Activated naive CD4-positive, alpha-beta T cell treated with anti-CD3 and anti-CD28 coated beads, Interleukin-2, amount 10 ng/mL, durations not matched to agents 7 days and 5 days (primary cell): ENCODE results near the gene SFT2D1.
"Not testable (repeated sequence)": the region's sequence is repeated elsewhere in the genome, so short reads cannot be mapped to it uniquely, and the experiment has no call there.

ENCODE experiments used
- CTCF ChIA-PET: fragments of 350-600 bp; sonication (Branson Sonifier 250); formaldehyde crosslinking; loops from one replicate; lab custom pipeline; 2021; ENCODE audit warnings: antibody characterized with exemption; lab: Charles Lee
- DNase-seq: peaks from one replicate; pipeline ENCODE4 v3.0.0-alpha.2; 2020
- H3K27ac Mint-ChIP-seq: one replicate; pipeline ENCODE4 v1.8.0; 2021; ENCODE audit warnings: mild to moderate bottlenecking, moderate library complexity, mixed read lengths
- H3K27me3 Mint-ChIP-seq: one replicate; pipeline ENCODE4 v1.8.0; 2021; ENCODE audit warnings: mild to moderate bottlenecking, mixed read lengths
- H3K36me3 Mint-ChIP-seq: one replicate; pipeline ENCODE4 v1.8.0; 2021; ENCODE audit warnings: mixed read lengths
- H3K4me1 Mint-ChIP-seq: one replicate; pipeline ENCODE4 v1.8.0; 2021; ENCODE audit warnings: mixed read lengths
- H3K4me3 Mint-ChIP-seq: one replicate; pipeline ENCODE4 v1.8.0; 2021; ENCODE audit warnings: mild to moderate bottlenecking, moderate library complexity, mixed read lengths
- H3K9me3 Mint-ChIP-seq: one replicate; pipeline ENCODE4 v1.8.0; 2021; ENCODE audit warnings: mixed read lengths

Gene SFT2D1

DNA sequence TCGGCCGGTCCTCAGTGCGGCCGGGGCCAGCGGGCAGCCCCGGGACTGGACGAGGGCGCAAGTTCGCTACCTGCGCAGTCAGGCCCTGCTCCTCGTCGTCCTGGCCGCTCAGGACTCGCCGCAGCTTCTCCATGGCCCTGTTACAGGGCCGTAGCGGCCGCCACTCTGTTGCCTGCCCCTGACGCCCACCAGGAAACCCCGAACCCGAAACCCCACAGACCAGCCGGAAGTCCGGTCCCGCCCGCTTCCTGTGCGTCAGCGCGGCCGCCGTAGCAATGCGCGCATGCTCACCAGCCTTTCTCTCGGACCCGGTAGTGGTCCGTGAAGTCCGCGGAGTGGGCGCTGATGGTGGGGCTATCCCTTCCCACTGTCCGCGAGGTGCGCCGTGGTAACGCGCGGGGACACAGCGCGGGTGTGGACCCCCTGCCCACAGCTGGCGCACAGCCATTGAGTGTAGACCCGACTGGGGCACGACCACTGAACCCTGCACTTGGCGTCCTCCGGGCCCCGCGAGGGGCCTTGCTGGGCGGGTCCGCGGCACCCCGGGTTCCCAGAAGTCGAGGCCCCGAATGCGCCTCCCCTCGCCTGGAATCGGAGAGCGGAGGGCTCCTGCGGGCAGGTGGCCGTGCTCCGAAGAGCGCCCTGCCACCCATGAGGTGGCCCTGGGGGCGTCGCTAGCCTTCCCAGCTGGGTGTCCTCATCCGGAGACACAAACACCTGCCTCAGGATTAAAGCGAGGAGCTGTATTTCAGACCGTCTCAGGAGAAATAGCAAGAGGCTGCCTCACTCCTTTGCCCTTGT is at the start of gene SFT2D1:
Gene SFT2D1, minus strand, starts transcription at position 197 of the 801 bp plus-strand sequence. Its CDS starts 64 bp downstream, at position 133.
- peak within 1 kb of the TSS; percentile 84 for H3K27ac Mint-ChIP-seq
- peak within 1 kb of the TSS; percentile 85 for H3K4me3 Mint-ChIP-seq
- H3K9me3 Mint-ChIP-seq, result no peaks in the 10 kb centered on the region
- peaks cover 4% of the 10 kb centered on the region for H3K4me1 Mint-ChIP-seq
- peaks cover 24% of the 10 kb centered on the region for H3K27me3 Mint-ChIP-seq
- DNase-seq, result peak; percentile 86
- peaks cover 10% of the 10 kb centered on the region for H3K36me3 Mint-ChIP-seq
- CTCF ChIA-PET, result interaction anchor here (0.8 to 0.9 kb wide), 2 partner anchors 39 kb away, joined by 3 to 4 read pairs; no protein-coding TSS in a partner anchor

- peaks cover 6% of the 10 kb centered on the region for H3K4me1 Mint-ChIP-seq
- DNase-seq, result no peak
- CTCF ChIA-PET, result interaction anchor here (0.5 to 1.5 kb wide), 2 partner anchors 11 to 655 kb away, joined by 4 to 8 read pairs; no protein-coding TSS in a partner anchor
- H3K27me3 Mint-ChIP-seq, result peaks cover 17% of the 10 kb centered on the region
- H3K9me3 Mint-ChIP-seq, result no peaks in the 10 kb centered on the region
- no peak overlapping the region for H3K4me3 Mint-ChIP-seq
- H3K27ac Mint-ChIP-seq, result no peak overlapping the region
- no peaks in the 10 kb centered on the region for H3K36me3 Mint-ChIP-seq
These were observed 46.8 kb upstream of the SFT2D1 start for GRCh38 chr6:166389119-166389518.

GRCh38 chr6:166388290-166389004 is 46.1 kb upstream of the SFT2D1 start:
- no peak for DNase-seq
- Mint-ChIP-seq H3K4me1 (peaks cover 11% of the 10 kb centered on the region), H3K36me3 (no peaks in the 10 kb centered on the region), H3K27me3 (peaks cover 14% of the 10 kb centered on the region), H3K9me3 (no peaks in the 10 kb centered on the region), H3K4me3 (no peak overlapping the region), H3K27ac (no peak overlapping the region)
- CTCF ChIA-PET, result interaction anchor here (1.2 to 1.3 kb wide), 3 partner anchors 12 to 109 kb away, joined by 3 to 7 read pairs (median 5); no protein-coding TSS in a partner anchor

- no peak overlapping the region for H3K27ac Mint-ChIP-seq
- peaks cover 12% of the 10 kb centered on the region for H3K4me1 Mint-ChIP-seq
- peaks cover 14% of the 10 kb centered on the region for H3K27me3 Mint-ChIP-seq
- no peaks in the 10 kb centered on the region for H3K36me3 Mint-ChIP-seq
- CTCF ChIA-PET, result interaction anchor here (1.2 to 1.3 kb wide), 3 partner anchors 12 to 108 kb away, joined by 3 to 7 read pairs (median 5); no protein-coding TSS in a partner anchor
- DNase-seq, result no peak
- H3K9me3 Mint-ChIP-seq, result no peaks in the 10 kb centered on the region
- no peak overlapping the region for H3K4me3 Mint-ChIP-seq
These were observed 45.4 kb upstream of the SFT2D1 start for GRCh38 chr6:166387642-166388289.

GRCh38 chr6:166387098-166387497 is 44.8 kb upstream of the SFT2D1 start:
- H3K27ac Mint-ChIP-seq, H3K36me3 Mint-ChIP-seq, H3K9me3 Mint-ChIP-seq, H3K4me3 Mint-ChIP-seq, DNase-seq: not testable (repeated sequence)
- CTCF ChIA-PET, result interaction anchor here (1.3 to 1.5 kb wide), 2 partner anchors 14 to 74 kb away, joined by 5 read pairs; no protein-coding TSS in a partner anchor
- H3K4me1 Mint-ChIP-seq, result peaks cover 12% of the 10 kb centered on the region
- H3K27me3 Mint-ChIP-seq, result peaks cover 14% of the 10 kb centered on the region

- H3K27ac Mint-ChIP-seq, result no peak overlapping the region
- DNase-seq, result no peak
- H3K4me1 Mint-ChIP-seq, result peaks cover 20% of the 10 kb centered on the region
- H3K9me3 Mint-ChIP-seq, result no peaks in the 10 kb centered on the region
- H3K27me3 Mint-ChIP-seq, result peaks cover 13% of the 10 kb centered on the region
- no peaks in the 10 kb centered on the region for H3K36me3 Mint-ChIP-seq
- CTCF ChIA-PET, result interaction anchor here (1.0 to 1.5 kb wide), 2 partner anchors 15 to 110 kb away, joined by 4 to 5 read pairs; no protein-coding TSS in a partner anchor
- H3K4me3 Mint-ChIP-seq, result no peak overlapping the region
These were observed 43.8 kb upstream of the SFT2D1 start for GRCh38 chr6:166386111-166386510.

GRCh38 chr6:166383802-166384363 is 41.5 kb upstream of the SFT2D1 start:
- H3K4me3 Mint-ChIP-seq, result peak overlapping the region; percentile 81
- CTCF ChIA-PET, result interaction anchor here (0.9 to 1.4 kb wide), 3 partner anchors 17 to 71 kb away, joined by 3 to 6 read pairs (median 5); no protein-coding TSS in a partner anchor
- H3K4me1 Mint-ChIP-seq, result peaks cover 24% of the 10 kb centered on the region
- peak overlapping the region; percentile 94 for H3K27ac Mint-ChIP-seq
- H3K9me3 Mint-ChIP-seq, H3K27me3 Mint-ChIP-seq, H3K36me3 Mint-ChIP-seq: not testable (repeated sequence)
- peak; percentile 53 for DNase-seq

DNA sequence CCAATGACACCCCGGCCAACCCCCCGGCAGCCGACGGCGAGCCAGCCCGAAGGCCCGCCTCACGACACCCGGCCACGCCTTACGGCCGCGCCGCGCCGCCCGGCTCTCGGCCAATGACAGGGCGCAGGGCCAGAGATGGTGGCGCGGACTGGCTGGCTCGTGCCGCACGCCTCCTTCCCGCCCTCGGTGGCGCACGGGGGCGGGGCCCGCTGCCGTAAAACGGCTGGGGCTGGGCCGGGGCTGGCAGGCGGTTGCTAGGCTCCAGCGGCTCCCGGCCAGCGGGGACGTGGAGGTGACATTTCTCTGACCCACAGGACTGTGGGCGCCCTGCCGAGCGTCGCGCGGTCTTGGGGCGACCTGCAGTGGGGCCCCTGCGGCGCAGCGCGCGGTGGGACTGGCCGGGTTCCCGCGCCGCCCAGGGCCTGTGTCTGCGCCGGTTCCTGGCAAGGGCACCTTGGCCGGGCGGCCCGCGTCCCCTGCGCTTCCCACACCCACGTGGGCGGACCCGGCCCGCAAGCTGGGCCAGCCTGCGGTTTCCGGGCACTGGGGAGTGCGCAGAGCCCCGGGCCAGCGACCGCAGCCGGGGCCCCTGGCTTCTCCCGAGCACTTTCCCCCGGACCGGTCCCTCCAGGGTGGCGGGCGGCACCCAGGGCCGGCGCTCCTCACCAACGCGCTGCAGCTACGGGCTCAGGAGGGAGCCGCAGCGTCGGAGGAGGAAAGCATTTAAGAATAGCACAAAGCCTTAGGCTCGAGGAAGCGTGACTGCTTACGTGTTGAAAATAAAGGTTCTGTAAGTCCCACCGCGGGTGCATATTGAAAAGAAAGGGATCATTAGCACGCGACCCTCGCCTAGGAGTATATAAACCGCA is 40.8 kb upstream of the SFT2D1 start, which contains the start of gene MPC1:
Gene MPC1, minus strand, starts transcription at position 8 of the 869 bp plus-strand sequence. CDS start 64 bp downstream, outside the sequence.
- Mint-ChIP-seq H3K27me3 (peaks cover 5% of the 10 kb centered on the region), H3K36me3 (no peaks in the 10 kb centered on the region), H3K4me1 (peaks cover 24% of the 10 kb centered on the region), H3K4me3 (peak within 1 kb of the TSS; percentile 91), H3K27ac (peak within 1 kb of the TSS; percentile 94), H3K9me3 (no peaks in the 10 kb centered on the region)
- DNase-seq, result peak; percentile 95
- CTCF ChIA-PET, result interaction anchor here (0.7 to 1.4 kb wide), 4 partner anchors 9 to 70 kb away, joined by 3 to 6 read pairs (median 4); no protein-coding TSS in a partner anchor

DNA sequence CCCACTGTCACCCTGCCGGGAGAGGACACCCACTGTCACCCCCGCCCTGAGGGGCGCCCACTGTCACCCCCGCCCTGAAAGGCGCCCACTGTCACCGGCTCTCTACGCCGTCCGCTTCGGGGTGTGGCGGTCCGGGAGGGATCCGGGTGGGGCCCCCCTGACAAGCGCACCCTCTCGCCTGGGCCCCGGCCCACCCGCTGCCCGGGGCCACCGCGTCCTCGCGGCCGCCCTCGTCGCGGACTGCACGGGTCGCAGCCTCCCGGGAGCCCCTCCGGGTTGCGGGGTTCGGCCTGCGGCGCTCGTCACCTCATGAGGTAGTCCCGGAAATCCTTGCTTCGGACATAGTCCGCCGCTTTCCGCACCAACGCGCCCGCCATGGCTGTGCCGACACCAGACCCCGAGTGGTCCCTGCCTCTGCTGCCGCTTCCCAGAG is 40.2 kb upstream of the SFT2D1 start:
- H3K4me1 Mint-ChIP-seq, result peaks cover 24% of the 10 kb centered on the region
- no peak for DNase-seq
- no peaks in the 10 kb centered on the region for H3K9me3 Mint-ChIP-seq
- H3K27ac Mint-ChIP-seq, result peak overlapping the region; percentile 81
- H3K4me3 Mint-ChIP-seq, result peak overlapping the region; percentile 91
- no peaks in the 10 kb centered on the region for H3K36me3 Mint-ChIP-seq
- H3K27me3 Mint-ChIP-seq, result peaks cover 5% of the 10 kb centered on the region
- CTCF ChIA-PET, result no interaction called here

DNA sequence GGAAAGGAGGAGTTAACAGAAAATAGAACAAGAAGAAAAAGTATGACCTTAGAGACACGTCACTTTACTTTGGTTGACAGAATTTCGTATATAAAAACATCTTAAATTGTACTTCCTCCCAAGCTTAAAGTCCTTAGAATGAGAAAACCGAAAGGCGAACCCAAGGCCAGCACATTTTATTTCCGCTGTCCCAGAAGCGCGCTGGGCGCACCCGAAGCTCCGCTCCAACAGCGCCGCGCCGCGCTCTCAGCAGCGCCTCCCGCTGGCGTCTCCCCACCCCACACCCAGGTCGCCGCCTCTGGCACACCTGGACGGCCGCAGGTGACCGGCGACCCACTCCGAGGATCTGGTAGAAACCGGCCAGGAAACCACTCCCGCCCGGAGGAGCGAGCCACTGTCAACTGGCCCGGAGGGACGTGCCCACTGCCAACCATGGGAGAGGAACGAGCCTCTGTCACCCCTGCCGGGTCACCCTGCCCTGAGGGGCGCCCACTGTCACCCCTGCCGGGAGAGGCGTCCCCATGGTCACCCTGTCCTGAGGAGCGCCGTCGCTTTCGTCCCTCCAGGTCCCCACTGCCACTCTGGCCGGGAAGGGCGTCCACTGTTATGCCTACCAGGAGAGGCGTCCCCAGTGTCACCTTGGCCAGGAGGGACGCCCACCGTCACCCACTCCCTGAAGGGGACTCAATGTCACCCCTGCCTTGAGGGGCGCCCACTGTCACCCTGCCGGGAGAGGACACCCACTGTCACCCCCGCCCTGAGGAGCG is 39.6 kb upstream of the SFT2D1 start:
- CTCF ChIA-PET, result interaction anchor here (0.6 to 5.0 kb wide), 27 partner anchors 8 to 125 kb away, joined by 3 to 34 read pairs (median 4); partner anchors contain the start of genes PRR18 and SFT2D1
- Mint-ChIP-seq H3K4me1 (peaks cover 24% of the 10 kb centered on the region), H3K27me3 (no peaks in the 10 kb centered on the region), H3K36me3 (no peaks in the 10 kb centered on the region), H3K27ac (peak overlapping the region; percentile 90), H3K9me3 (no peaks in the 10 kb centered on the region), H3K4me3 (peak overlapping the region; percentile 91)
- DNase-seq, result peak; percentile 79

DNA sequence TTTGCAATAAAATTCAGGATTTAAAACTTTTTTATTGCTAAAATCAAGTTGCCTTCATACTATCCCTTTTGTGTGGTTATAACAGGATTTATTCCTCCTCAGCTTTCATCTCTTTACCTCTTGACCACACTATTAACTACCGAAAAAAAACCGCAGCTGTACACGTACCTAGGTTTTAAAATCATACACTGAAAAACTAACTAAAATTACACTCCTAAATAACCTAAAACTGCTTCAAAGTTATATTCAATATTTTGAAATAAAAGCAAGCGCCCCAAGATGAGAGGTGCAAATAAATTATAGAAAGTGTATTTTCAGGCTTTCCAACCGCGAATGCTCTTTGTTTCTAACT is 39.0 kb upstream of the SFT2D1 start:
- H3K9me3 Mint-ChIP-seq, result no peaks in the 10 kb centered on the region
- H3K27me3 Mint-ChIP-seq, result no peaks in the 10 kb centered on the region
- CTCF ChIA-PET, result interaction anchor here (0.6 to 5.0 kb wide), 27 partner anchors 8 to 125 kb away, joined by 3 to 34 read pairs (median 4); partner anchors contain the start of genes PRR18 and SFT2D1
- peak overlapping the region; percentile 91 for H3K4me3 Mint-ChIP-seq
- H3K4me1 Mint-ChIP-seq, result peaks cover 24% of the 10 kb centered on the region
- H3K27ac Mint-ChIP-seq, result peak overlapping the region; percentile 90
- DNase-seq, result no peak
- H3K36me3 Mint-ChIP-seq, result no peaks in the 10 kb centered on the region

DNA sequence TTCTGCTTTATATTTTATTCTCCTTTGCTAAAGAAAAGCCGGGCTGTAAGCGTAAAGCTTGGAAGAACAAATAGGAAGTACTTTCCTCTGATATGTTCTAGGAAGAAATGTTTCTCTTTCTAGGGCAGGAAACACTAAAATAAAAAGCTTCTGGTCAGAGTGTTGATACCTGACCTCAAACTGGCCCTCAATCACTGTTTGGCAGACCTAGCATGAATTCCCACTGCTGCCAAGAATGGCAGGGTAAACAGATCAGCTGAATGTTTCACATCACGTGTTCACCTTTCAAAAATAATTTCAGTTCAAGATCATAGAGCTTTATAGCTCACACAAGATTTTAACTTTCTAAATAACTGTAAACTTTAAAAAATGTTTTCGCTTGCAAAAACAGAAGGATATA is 37.5 kb upstream of the SFT2D1 start:
- no peak for DNase-seq
- no peaks in the 10 kb centered on the region for H3K27me3 Mint-ChIP-seq
- CTCF ChIA-PET, result interaction anchor here (0.8 to 5.0 kb wide), 5 partner anchors 20 to 146 kb away, joined by 3 to 34 read pairs (median 6); no protein-coding TSS in a partner anchor
- no peak overlapping the region for H3K27ac Mint-ChIP-seq
- H3K4me3 Mint-ChIP-seq, result no peak overlapping the region
- H3K4me1 Mint-ChIP-seq, result peaks cover 24% of the 10 kb centered on the region
- H3K9me3 Mint-ChIP-seq, result no peaks in the 10 kb centered on the region
- H3K36me3 Mint-ChIP-seq, result no peaks in the 10 kb centered on the region
